GM18526 (cell line): ENCODE measurements around the gene CNRIP1.

Experiments
- POLR2A ChIP-seq: IDR thresholded peaks from 3 replicates; pipeline ENCODE4 v1.6.1; 2011; ENCODE audit not compliant: insufficient read length; ENCODE audit errors: extremely low read depth

The CNRIP1 gene

DNA sequence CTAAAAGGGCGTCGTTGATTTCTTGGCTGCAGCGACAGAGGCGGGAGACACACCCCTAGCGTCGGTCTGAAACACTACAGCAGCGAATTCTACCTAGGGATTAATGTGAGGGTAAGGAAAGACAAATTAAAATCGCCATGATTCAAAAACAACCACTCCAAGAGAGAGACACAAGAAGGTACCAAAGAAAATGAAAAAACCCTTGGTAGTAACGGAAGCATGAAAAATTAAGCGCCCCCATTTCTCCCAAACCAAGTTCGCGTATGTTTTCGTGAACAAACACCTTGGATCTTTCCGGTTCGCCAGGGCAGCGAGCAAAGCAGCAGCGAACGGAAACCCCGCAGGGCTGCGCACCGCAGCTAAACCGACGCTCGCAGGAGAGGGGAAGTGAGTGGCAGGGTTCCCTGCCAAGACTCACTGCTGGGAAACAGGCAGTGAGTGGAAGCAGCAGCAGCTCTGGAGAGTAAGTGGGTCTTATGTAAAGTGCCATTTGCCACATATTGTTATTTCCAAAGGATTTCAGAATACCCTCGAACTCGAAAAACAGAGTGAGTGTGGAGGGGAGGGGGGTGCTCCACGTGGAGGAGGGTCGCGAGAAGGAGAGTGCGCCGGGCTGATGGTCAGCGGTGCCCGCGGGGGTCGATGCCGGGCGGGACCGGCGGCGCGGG is 68.4 kb downstream of the CNRIP1 start:
- TF ChIP-seq POLR2A, result no peak

DNA sequence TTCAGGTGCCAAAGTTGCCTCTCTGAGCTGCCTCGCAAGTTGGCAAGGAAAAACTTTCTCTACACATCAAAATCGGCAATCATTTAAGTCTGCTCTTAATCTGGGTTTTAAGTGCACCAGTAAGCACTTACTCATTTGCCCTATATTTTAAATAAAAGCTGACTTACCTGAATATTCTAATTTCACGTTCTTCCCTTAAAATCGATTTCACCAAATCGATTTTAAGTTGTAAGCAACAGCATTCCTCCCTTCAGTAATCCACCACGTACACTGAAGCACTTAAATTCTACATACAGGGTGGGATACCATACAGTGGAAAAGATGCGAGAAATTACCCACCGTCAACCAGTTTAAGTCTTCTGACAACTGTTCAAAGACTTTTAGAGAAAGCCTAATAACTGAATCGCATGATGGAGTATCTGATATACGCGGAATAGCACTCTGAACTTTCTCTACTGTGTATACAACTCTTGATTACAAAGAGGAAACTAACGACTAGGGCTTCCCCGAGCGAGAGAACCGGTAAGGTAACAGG is 69.0 kb downstream of the CNRIP1 start:
- TF ChIP-seq POLR2A, result no peak

DNA sequence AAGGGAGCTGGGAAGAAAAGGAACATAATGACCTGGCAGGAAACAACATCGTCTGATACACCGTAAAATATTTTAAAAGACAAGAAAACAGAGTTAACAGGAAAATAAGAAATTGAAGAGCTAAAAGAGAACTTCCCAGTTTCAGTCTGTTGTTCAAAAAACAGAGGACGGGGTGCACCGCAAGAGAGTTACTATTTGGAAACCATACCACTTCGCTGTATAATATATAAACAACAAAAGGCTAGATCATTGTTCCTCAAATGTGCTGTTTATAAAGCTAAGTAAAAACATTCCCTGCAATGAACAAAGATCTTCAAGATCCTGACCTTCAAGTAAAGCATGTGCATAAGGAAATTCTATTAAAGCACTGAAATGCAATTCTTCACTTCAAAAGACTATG is 69.6 kb downstream of the CNRIP1 start:
- no peak for TF ChIP-seq POLR2A

DNA sequence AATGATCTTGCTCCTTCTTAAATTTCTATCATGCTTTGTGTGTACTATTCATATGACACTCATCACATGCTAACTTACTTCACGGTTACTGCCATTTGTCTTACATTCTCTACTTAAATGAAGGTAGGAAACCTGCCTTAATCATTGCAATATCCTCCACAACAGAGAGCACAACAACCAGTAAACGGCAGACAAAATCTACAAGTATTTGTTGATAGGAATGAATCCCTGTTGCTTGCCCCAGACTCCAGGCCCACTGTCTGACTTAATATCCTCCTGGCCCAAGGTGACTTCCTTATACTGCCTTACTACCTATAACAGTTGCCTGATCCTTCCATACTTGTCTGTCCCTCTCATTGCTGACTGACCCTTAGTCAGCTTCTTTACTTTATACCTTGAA is 70.9 kb downstream of the CNRIP1 start:
- no peak for TF ChIP-seq POLR2A

DNA sequence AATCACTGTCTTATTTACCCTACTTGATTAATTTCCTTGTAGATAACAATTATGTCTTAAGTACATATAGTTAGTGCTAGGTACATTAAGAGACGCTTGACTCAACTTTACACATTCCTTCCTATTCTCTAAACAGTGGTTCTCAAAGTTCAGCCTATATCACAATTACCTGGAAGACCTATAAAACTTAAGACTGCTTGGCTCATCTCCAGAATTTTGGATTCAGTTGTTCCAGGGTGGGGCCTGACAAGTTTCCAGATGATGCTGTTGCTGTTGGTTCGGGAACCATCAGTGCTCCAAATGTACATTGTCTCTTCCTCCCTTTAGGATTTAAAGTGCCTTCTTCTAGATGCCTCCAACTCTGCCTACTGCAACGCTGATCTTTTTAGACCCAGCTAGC is 71.4 kb downstream of the CNRIP1 start:
- TF ChIP-seq POLR2A, result no peak

DNA sequence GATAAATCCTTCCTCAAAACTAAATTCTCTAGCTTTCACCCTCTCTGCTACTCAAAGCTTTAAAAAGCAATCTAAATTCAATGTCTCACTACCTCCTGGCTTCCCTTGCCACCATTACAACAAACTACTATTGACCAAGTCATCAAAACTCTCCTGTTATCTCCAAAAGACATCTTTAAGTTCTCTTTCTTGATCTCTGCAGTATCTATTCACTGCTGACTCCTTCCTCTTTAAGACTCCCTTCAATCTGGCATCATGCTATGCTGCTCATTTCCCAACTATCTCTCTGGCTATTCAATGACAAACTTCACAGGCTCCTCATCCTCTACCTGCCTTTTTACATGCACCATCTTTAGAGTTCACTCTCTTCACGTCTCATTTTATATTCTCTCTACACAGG is 73.4 kb downstream of the CNRIP1 start:
- no peak for TF ChIP-seq POLR2A

DNA sequence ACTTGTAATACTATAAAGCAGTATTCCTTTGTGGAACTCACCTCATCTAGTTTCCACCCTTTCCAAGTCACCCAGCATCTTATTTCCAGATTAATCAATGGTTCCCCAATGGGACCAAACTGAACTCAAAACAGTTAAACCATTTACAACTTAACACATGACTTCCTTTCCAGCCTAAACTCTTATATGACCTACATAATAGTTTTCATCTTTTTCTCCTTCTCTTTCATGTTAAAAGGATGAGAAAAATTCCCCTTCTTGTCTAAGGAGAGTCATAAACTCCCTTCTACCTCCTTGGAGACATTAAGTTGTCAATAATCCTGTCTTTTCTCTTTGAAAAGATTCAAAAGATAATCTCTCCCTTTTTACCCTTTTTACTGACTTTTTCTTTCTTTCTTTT is 74.1 kb downstream of the CNRIP1 start:
- TF ChIP-seq POLR2A, result no peak

DNA sequence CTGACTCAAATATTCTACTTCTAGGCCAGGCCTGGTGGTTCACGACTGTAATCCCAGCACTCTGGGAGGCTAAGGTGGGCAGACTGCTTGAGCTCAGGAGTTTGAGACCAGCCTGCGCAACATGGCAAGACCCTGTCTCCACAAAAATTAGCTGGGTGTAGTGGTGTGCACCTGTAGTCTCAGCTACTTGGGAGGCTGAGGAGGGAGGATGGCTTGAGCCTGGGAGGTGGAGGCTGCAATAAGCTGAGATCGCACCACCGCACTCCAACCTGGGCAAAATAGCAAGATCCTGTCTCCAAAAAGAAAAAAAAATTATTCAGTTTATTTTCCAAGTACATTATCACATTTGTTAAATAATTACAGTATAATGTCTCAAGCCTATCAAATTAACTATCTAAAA is 74.7 kb downstream of the CNRIP1 start:
- TF ChIP-seq POLR2A, result no peak

DNA sequence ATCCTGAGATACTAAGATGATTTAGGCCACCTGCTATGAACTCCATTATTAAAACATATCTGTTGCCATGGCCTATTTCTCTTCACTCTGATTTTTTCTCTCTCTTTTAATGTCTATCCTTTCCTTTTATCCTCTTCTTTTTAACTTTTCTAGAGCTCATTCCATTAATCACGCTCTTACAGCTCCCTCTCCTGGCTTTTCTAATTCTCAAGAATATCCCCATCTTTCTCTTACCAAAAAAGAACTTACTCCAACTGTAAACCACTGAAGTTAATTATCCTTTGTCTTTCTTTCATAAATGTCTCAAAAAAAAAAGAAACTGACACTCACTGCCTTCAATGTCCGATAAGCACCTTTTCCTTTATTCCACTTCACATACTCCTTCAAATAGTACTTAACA is 75.3 kb downstream of the CNRIP1 start:
- no peak for TF ChIP-seq POLR2A
